Measurements from ENCODE around the gene NPIPA1. TPM values are rescaled to one million over a fixed set of nuclear protein-coding genes. Genes with fewer than 3 reads are reported as not detected.
"Not testable (repeated sequence)": the region's sequence is repeated elsewhere in the genome, so short reads cannot be mapped to it uniquely, and the experiment has no call there.

The NPIPA1 gene
- total and polyA plus RNA-seq, 4 donors, result 24.0 to 221 (median 145) TPM

DNA sequence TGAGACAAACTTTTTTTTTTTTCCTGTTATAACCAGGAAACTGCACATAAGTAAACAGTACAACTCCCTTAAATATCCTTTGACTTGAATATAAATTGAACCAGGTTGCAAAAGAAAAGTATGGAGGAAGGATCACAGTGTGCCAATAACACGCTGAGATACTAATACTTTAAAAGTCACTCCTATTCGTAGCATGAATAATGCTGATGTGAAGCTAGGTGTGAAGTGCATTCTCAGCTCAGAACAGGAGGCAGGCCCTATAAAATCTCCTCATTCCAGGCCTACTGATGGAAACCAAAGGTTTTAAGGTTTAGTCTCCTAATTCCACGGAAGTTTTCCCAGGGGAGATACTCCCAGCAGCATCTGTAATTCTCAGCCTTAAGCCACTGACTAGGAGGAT, 62.6 kb downstream of the NPIPA1 start:
- DNase-seq; H3K27ac ChIP-seq (ENCODE audit: low read depth in 1 of 2, low read length in 2 of 2); H3K4me1 ChIP-seq (ENCODE audit: control insufficient read depth in 1 of 2, insufficient read depth in 2 of 2, low read length in 2 of 2); H3K9me3 ChIP-seq (ENCODE audit: control insufficient read depth, low read length); H3K36me3 ChIP-seq (ENCODE audit: control insufficient read depth in 1 of 2, insufficient read depth in 2 of 2, low read length in 1 of 2); intact Hi-C loops (cut with DNase I); ATAC-seq (ENCODE audit: low FRiP score); H3K27me3 ChIP-seq (ENCODE audit: control insufficient read depth in 1 of 2, insufficient read depth in 2 of 2, low read length in 1 of 2); H3K4me3 ChIP-seq (ENCODE audit: low read length in 2 of 2): not testable (repeated sequence)
- WGBS, 2 donors, result 70 to 75% methylated on average over 3 of the region's 3 CpGs

Small RNA genes within 50 kb of the gene (microRNA-seq; reads per million reads assigned to microRNA genes)
- gene MIR3180-1 (0 reads per million in 2 donors), gene MIR3670-1 (0 reads per million in 2 donors), gene MIR6511A1 (0 reads per million in 2 donors), gene MIR6770-1 (0 reads per million in 2 donors)

Other genes starting within 250 kb of the NPIPA1 start
- not detected for gene PLA2G10, start 243.1 kb upstream of the NPIPA1 start, total RNA-seq
- gene PLA2G10, start 243.1 kb upstream of the NPIPA1 start, polyA plus RNA-seq, result not detected
- gene NPIPA3, start 234.0 kb upstream of the NPIPA1 start, total RNA-seq, result 1 to 10 TPM; 5.4 to 8.0 TPM
- gene NPIPA3, start 234.0 kb upstream of the NPIPA1 start, polyA plus RNA-seq, result 10 to 100 TPM in 1 of 2 donors, 1 to 10 TPM in 1; 1.6 to 13.0 TPM
- gene NPIPA2, start 194.9 kb upstream of the NPIPA1 start, total RNA-seq, result 10 to 100 TPM in 1 of 2 donors, 1 to 10 TPM in 1; 7.3 to 12.7 TPM
- 1 to 10 TPM; 1.6 to 3.0 TPM for gene NPIPA2, start 194.9 kb upstream of the NPIPA1 start, polyA plus RNA-seq
- 10 to 100 TPM; 56.2 to 73.6 TPM for gene NOMO1, start 103.7 kb upstream of the NPIPA1 start, total RNA-seq
- 10 to 100 TPM; 25.8 to 33.8 TPM for gene NOMO1, start 103.7 kb upstream of the NPIPA1 start, polyA plus RNA-seq
- 10 to 100 TPM; 84.7 to 88.1 TPM for gene PDXDC1, start 37.6 kb downstream of the NPIPA1 start, total RNA-seq
- gene PDXDC1, start 37.6 kb downstream of the NPIPA1 start, polyA plus RNA-seq, result 10 to 100 TPM; 51.4 to 56.3 TPM
- gene NTAN1, start 118.6 kb downstream of the NPIPA1 start, total RNA-seq, result 10 to 100 TPM; 36.0 to 49.5 TPM
- 10 to 100 TPM; 64.3 to 99.8 TPM for gene NTAN1, start 118.6 kb downstream of the NPIPA1 start, polyA plus RNA-seq
- gene RRN3, start 156.8 kb downstream of the NPIPA1 start, total RNA-seq, result 10 to 100 TPM; 19.1 to 22.9 TPM
- 10 to 100 TPM in 1 of 2 donors, 1 to 10 TPM in 1; 9.4 to 11.7 TPM for gene RRN3, start 156.8 kb downstream of the NPIPA1 start, polyA plus RNA-seq